Muscle of leg (tissue), 11 donors: ENCODE measurements around the gene TRIM68. TPM values are rescaled to one million over a fixed set of nuclear protein-coding genes. Genes with fewer than 3 reads are reported as not detected.

Experiments
- DNase-seq: peaks from one replicate; pipeline ENCODE4 v3.0.0; 2013
- H3K27ac ChIP-seq: one replicate; pipeline ENCODE4 v1.5.1; 2013; ENCODE audit warnings: mild to moderate bottlenecking, low read length, control low read depth
- H3K27me3 ChIP-seq: one replicate; pipeline ENCODE4 v1.6.1; 2013; ENCODE audit warnings: low read length; ENCODE audit not compliant: control insufficient read depth, insufficient read depth
- H3K36me3 ChIP-seq: one replicate; pipeline ENCODE4 v1.6.1; 2013; ENCODE audit warnings: low read length; ENCODE audit not compliant: control insufficient read depth, insufficient read depth
- H3K4me1 ChIP-seq: one replicate; pipeline ENCODE4 v1.6.1; 2013; ENCODE audit warnings: low read length; ENCODE audit not compliant: control insufficient read depth, insufficient read depth
- H3K4me3 ChIP-seq: one replicate; pipeline ENCODE4 v1.5.1; 2013; ENCODE audit warnings: low read length, control low read depth
- H3K9me3 ChIP-seq: replicated peaks from 2 replicates; pipeline ENCODE4 v1.6.1; 2013; ENCODE audit warnings: low read depth, low read length; ENCODE audit not compliant: control insufficient read depth
- WGBS: methylation state at CpG from one replicate; pipeline ENCODE4 v1.1.5; 2013; ENCODE audit warnings: missing lambda C conversion rate; ENCODE audit not compliant: insufficient coverage; 5-methylcytosine and 5-hydroxymethylcytosine counted together
- polyA plus RNA-seq, 8 donors: library from polyadenylated mRNA; unstranded; fragments of 120-200 nt; gene quantifications; one replicate each; pipeline versions ENCODE4 v1.2.1 to v1.2.3, GENCODE V29; 2013; ENCODE audit warnings: inconsistent platforms in 1 of 8, low replicate concordance in 1 of 8; ENCODE audit not compliant: insufficient read length in 8 of 8, insufficient read depth in 1 of 8
- total RNA-seq: library from RNA; stranded (reverse); fragments of 120-200 nt; gene quantifications from one replicate; pipeline ENCODE4 v1.2.4, GENCODE V29; 2013

TRIM68 gene
- total and polyA plus RNA-seq, 9 donors: 7.6 to 10.4 (median 8.4) TPM

- Histone ChIP-seq H3K4me3 (no peak overlapping the region), H3K9me3 (no peaks in the 10 kb centered on the region), H3K27ac (no peak overlapping the region), H3K36me3 (peaks cover 27% of the 10 kb centered on the region), H3K27me3 (no peaks in the 10 kb centered on the region), H3K4me1 (peaks cover 8% of the 10 kb centered on the region)
- DNase-seq: no peak
- WGBS: 63% methylated on average over 1 of the region's 1 CpG
Observed at GRCh38 chr11:4606231-4607015, 1.6 kb downstream of the TRIM68 start.

- peaks cover 40% of the 10 kb centered on the region for H3K36me3 ChIP-seq
- 90% methylated on average over 4 of the region's 4 CpGs for WGBS
Observed at GRCh38 chr11:4605057-4605456, 3.0 kb downstream of the TRIM68 start.

GRCh38 chr11:4593739-4594138 is 14.3 kb downstream of the TRIM68 start, which contains the start of gene OR52I1:
OR52I1 (plus strand) TSS chr11:4594039; CDS start chr11:4594039, 0 bp downstream.
- no peak for DNase-seq
- no peaks in the 10 kb centered on the region for H3K4me1 ChIP-seq
- peaks cover 5% of the 10 kb centered on the region for H3K36me3 ChIP-seq
- H3K27ac ChIP-seq: no peak within 1 kb of the TSS
- H3K4me3 ChIP-seq: no peak within 1 kb of the TSS
- H3K9me3 ChIP-seq: no peaks in the 10 kb centered on the region
- WGBS: 60% methylated on average over 1 of the region's 1 CpG
- no peaks in the 10 kb centered on the region for H3K27me3 ChIP-seq

More at GRCh38 chr11:4605057-4605456, 3.0 kb downstream of the TRIM68 start:
- Histone ChIP-seq H3K9me3 (no peaks in the 10 kb centered on the region), H3K4me1 (peaks cover 8% of the 10 kb centered on the region), H3K4me3 (no peak overlapping the region), H3K27ac (no peak overlapping the region), H3K27me3 (no peaks in the 10 kb centered on the region)
- no peak for DNase-seq

GRCh38 chr11:4589017-4589416 is 19.0 kb downstream of the TRIM68 start:
- DNase-seq: no peak
- 71% methylated on average over 2 of the region's 3 CpGs for WGBS
- Histone ChIP-seq H3K4me3 (no peak overlapping the region), H3K9me3 (no peaks in the 10 kb centered on the region), H3K27ac (no peak overlapping the region), H3K36me3 (no peaks in the 10 kb centered on the region), H3K27me3 (no peaks in the 10 kb centered on the region), H3K4me1 (no peaks in the 10 kb centered on the region)

- H3K9me3 ChIP-seq: no peaks in the 10 kb centered on the region
- DNase-seq: no peak
- no peaks in the 10 kb centered on the region for H3K4me1 ChIP-seq
- no peaks in the 10 kb centered on the region for H3K27me3 ChIP-seq
- H3K4me3 ChIP-seq: no peak within 1 kb of the TSS
- no peak within 1 kb of the TSS for H3K27ac ChIP-seq
- H3K36me3 ChIP-seq: no peaks in the 10 kb centered on the region
Observed at GRCh38 chr11:4581443-4581842, 26.6 kb downstream of the TRIM68 start, which contains the start of gene OR52I2. OR52I2 (plus strand) TSS chr11:4581743.

GRCh38 chr11:4580124-4580523 is 27.9 kb downstream of the TRIM68 start:
- no peaks in the 10 kb centered on the region for H3K9me3 ChIP-seq
- DNase-seq: no peak
- H3K4me3 ChIP-seq: no peak overlapping the region
- no peaks in the 10 kb centered on the region for H3K4me1 ChIP-seq
- no peaks in the 10 kb centered on the region for H3K27me3 ChIP-seq
- no peak overlapping the region for H3K27ac ChIP-seq
- no CpG with 5 or more reads among the region's 1 CpG for WGBS
- H3K36me3 ChIP-seq: no peaks in the 10 kb centered on the region

- DNase-seq: no peak
- no peak overlapping the region for H3K4me3 ChIP-seq
- H3K9me3 ChIP-seq: no peaks in the 10 kb centered on the region
- no peaks in the 10 kb centered on the region for H3K27me3 ChIP-seq
- 92% methylated on average over 4 of the region's 6 CpGs for WGBS
- no peaks in the 10 kb centered on the region for H3K4me1 ChIP-seq
- H3K36me3 ChIP-seq: no peaks in the 10 kb centered on the region
- no peak overlapping the region for H3K27ac ChIP-seq
Observed at GRCh38 chr11:4578624-4579023, 29.4 kb downstream of the TRIM68 start.

- Histone ChIP-seq H3K4me3 (no peak overlapping the region), H3K4me1 (no peaks in the 10 kb centered on the region), H3K27me3 (no peaks in the 10 kb centered on the region), H3K27ac (no peak overlapping the region), H3K9me3 (no peaks in the 10 kb centered on the region), H3K36me3 (no peaks in the 10 kb centered on the region)
- WGBS: no CpG with 5 or more reads among the region's 2 CpGs
- DNase-seq: no peak
Observed at GRCh38 chr11:4577761-4578160, 30.3 kb downstream of the TRIM68 start.

- Histone ChIP-seq H3K9me3 (no peaks in the 10 kb centered on the region), H3K36me3 (no peaks in the 10 kb centered on the region), H3K27ac (no peak overlapping the region), H3K27me3 (no peaks in the 10 kb centered on the region), H3K4me1 (no peaks in the 10 kb centered on the region), H3K4me3 (no peak overlapping the region)
- WGBS: no CpG with 5 or more reads among the region's 3 CpGs
- no peak for DNase-seq
Observed at GRCh38 chr11:4576880-4577279, 31.2 kb downstream of the TRIM68 start.

- DNase-seq: no peak
- Histone ChIP-seq H3K9me3 (no peaks in the 10 kb centered on the region), H3K27me3 (no peaks in the 10 kb centered on the region), H3K4me1 (no peaks in the 10 kb centered on the region), H3K4me3 (no peak overlapping the region), H3K36me3 (no peaks in the 10 kb centered on the region), H3K27ac (no peak overlapping the region)
- WGBS: 93% methylated on average over 14 of the region's 18 CpGs
Observed at GRCh38 chr11:4569075-4569474, 39.0 kb downstream of the TRIM68 start.
